ENCODE measurements around the gene CACHD1.

- no peak for TF ChIP-seq POLR2AphosphoS5 (IDR thresholded peaks at IDR 0.05)
- no peak for TF ChIP-seq CTCF (IDR thresholded peaks at IDR 0.05 in 8 of 11, conservative IDR thresholded peaks at IDR 0.05 in 3 of 11)
Observed at GRCh38 chr1:64599242-64599641, 129.3 kb downstream of the CACHD1 start.
